Measurements from ENCODE around the gene ANO4.

- TF ChIP-seq CTCF (IDR thresholded peaks at IDR 0.05; ENCODE audit: low read length) (no peak), EZH2phosphoT487 (IDR thresholded peaks at IDR 0.05; ENCODE audit: low read length) (no peak), EZH2 (optimal IDR thresholded peaks at IDR 0.05; ENCODE audit: low read depth, low read length) (no peak)
Observed at GRCh38 chr12:101115326-101115725, 320.8 kb downstream of the ANO4 start.
